Stimulated activated naive CD8-positive, alpha-beta T cell treated with anti-CD3 and anti-CD28 coated beads, Interleukin-15, Interleukin-2, amounts not matched to agents 100 ng/mL and 50 ng/mL, for 24 hours (primary cell): Measurements from ENCODE around the gene IFI6.
A peak's percentile ranks its signal among the peaks of the same experiment; 100 is the strongest.
"Not testable (repeated sequence)": the region's sequence is repeated elsewhere in the genome, so short reads cannot be mapped to it uniquely, and the experiment has no call there.

Source experiments
- H3K27ac Mint-ChIP-seq: one replicate; pipeline ENCODE4 v1.8.0; 2021; ENCODE audit warnings: mild to moderate bottlenecking, mixed read lengths
- H3K27me3 Mint-ChIP-seq: one replicate; pipeline ENCODE4 v1.8.0; 2021; ENCODE audit warnings: mixed read lengths
- H3K36me3 Mint-ChIP-seq: one replicate; pipeline ENCODE4 v1.8.0; 2021; ENCODE audit warnings: low read depth, mixed read lengths
- H3K4me1 Mint-ChIP-seq: one replicate; pipeline ENCODE4 v1.8.0; 2021; ENCODE audit warnings: low read depth, mixed read lengths
- H3K4me3 Mint-ChIP-seq: one replicate; pipeline ENCODE4 v1.8.0; 2021; ENCODE audit warnings: mild to moderate bottlenecking, mixed read lengths
- H3K9me3 Mint-ChIP-seq: one replicate; pipeline ENCODE4 v1.8.0; 2021; ENCODE audit warnings: mixed read lengths

Gene IFI6

GRCh38 chr1:27632387-27633297 lies 39.4 kb downstream of the IFI6 start:
- Mint-ChIP-seq H3K27me3 (no peaks in the 10 kb centered on the region), H3K36me3 (peaks cover 3% of the 10 kb centered on the region), H3K4me1 (peaks cover 85% of the 10 kb centered on the region), H3K27ac (peak overlapping the region; percentile 95), H3K4me3 (peak overlapping the region; percentile 72), H3K9me3 (no peaks in the 10 kb centered on the region)

GRCh38 chr1:27630859-27631491 lies 41.0 kb downstream of the IFI6 start:
- Mint-ChIP-seq H3K4me3 (peak overlapping the region; percentile 72), H3K4me1 (peaks cover 80% of the 10 kb centered on the region), H3K9me3 (no peaks in the 10 kb centered on the region), H3K36me3 (peaks cover 3% of the 10 kb centered on the region), H3K27me3 (no peaks in the 10 kb centered on the region), H3K27ac (peak overlapping the region; percentile 95)

- Mint-ChIP-seq H3K27me3 (no peaks in the 10 kb centered on the region), H3K9me3 (no peaks in the 10 kb centered on the region), H3K4me1 (peaks cover 66% of the 10 kb centered on the region), H3K27ac (no peak overlapping the region), H3K4me3 (no peak overlapping the region), H3K36me3 (peaks cover 3% of the 10 kb centered on the region)
These were observed 43.3 kb downstream of the IFI6 start for GRCh38 chr1:27628712-27629111.

GRCh38 chr1:27627733-27628132 lies 44.3 kb downstream of the IFI6 start:
- H3K27ac Mint-ChIP-seq, H3K9me3 Mint-ChIP-seq, H3K36me3 Mint-ChIP-seq, H3K4me3 Mint-ChIP-seq, H3K27me3 Mint-ChIP-seq: not testable (repeated sequence)
- H3K4me1 Mint-ChIP-seq, result peaks cover 65% of the 10 kb centered on the region

- no peaks in the 10 kb centered on the region for H3K9me3 Mint-ChIP-seq
- H3K27me3 Mint-ChIP-seq, result no peaks in the 10 kb centered on the region
- H3K27ac Mint-ChIP-seq, result peak overlapping the region; percentile 77
- peaks cover 59% of the 10 kb centered on the region for H3K4me1 Mint-ChIP-seq
- H3K36me3 Mint-ChIP-seq, result no peaks in the 10 kb centered on the region
- no peak overlapping the region for H3K4me3 Mint-ChIP-seq
These were observed 44.9 kb downstream of the IFI6 start for GRCh38 chr1:27627061-27627460.

GRCh38 chr1:27626031-27626935 lies 45.7 kb downstream of the IFI6 start:
- Mint-ChIP-seq H3K27ac (peak overlapping the region; percentile 57), H3K9me3 (no peaks in the 10 kb centered on the region), H3K36me3 (no peaks in the 10 kb centered on the region), H3K4me3 (peak overlapping the region; percentile 76), H3K27me3 (no peaks in the 10 kb centered on the region), H3K4me1 (peaks cover 53% of the 10 kb centered on the region)

GRCh38 chr1:27624467-27625178 lies 47.4 kb downstream of the IFI6 start:
- Mint-ChIP-seq H3K4me1 (peaks cover 43% of the 10 kb centered on the region), H3K9me3 (no peaks in the 10 kb centered on the region), H3K27me3 (no peaks in the 10 kb centered on the region), H3K36me3 (peaks cover 4% of the 10 kb centered on the region), H3K4me3 (no peak overlapping the region), H3K27ac (no peak overlapping the region)

GRCh38 chr1:27623327-27624212 lies 48.4 kb downstream of the IFI6 start:
- Mint-ChIP-seq H3K4me3 (no peak overlapping the region), H3K27ac (no peak overlapping the region), H3K36me3 (peaks cover 6% of the 10 kb centered on the region), H3K9me3 (no peaks in the 10 kb centered on the region), H3K4me1 (peaks cover 42% of the 10 kb centered on the region), H3K27me3 (no peaks in the 10 kb centered on the region)

- H3K4me3 Mint-ChIP-seq, result no peak overlapping the region
- no peak overlapping the region for H3K27ac Mint-ChIP-seq
- no peaks in the 10 kb centered on the region for H3K9me3 Mint-ChIP-seq
- H3K27me3 Mint-ChIP-seq, result no peaks in the 10 kb centered on the region
- H3K4me1 Mint-ChIP-seq, result peaks cover 47% of the 10 kb centered on the region
- H3K36me3 Mint-ChIP-seq, result peaks cover 8% of the 10 kb centered on the region
These were observed 49.2 kb downstream of the IFI6 start for GRCh38 chr1:27622828-27623227.

GRCh38 chr1:27621051-27621920 lies 50.7 kb downstream of the IFI6 start:
- Mint-ChIP-seq H3K4me1 (peaks cover 55% of the 10 kb centered on the region), H3K4me3 (no peak overlapping the region), H3K36me3 (peaks cover 8% of the 10 kb centered on the region), H3K27me3 (no peaks in the 10 kb centered on the region), H3K9me3 (no peaks in the 10 kb centered on the region), H3K27ac (no peak overlapping the region)

- H3K27ac Mint-ChIP-seq, H3K27me3 Mint-ChIP-seq, H3K4me3 Mint-ChIP-seq, H3K36me3 Mint-ChIP-seq, H3K9me3 Mint-ChIP-seq: not testable (repeated sequence)
- H3K4me1 Mint-ChIP-seq, result peaks cover 52% of the 10 kb centered on the region
These were observed 52.1 kb downstream of the IFI6 start for GRCh38 chr1:27619782-27620438.

- Mint-ChIP-seq H3K4me1 (peaks cover 61% of the 10 kb centered on the region), H3K36me3 (peaks cover 8% of the 10 kb centered on the region), H3K27ac (peak overlapping the region; percentile 85), H3K9me3 (no peaks in the 10 kb centered on the region), H3K4me3 (peak overlapping the region; percentile 61), H3K27me3 (no peaks in the 10 kb centered on the region)
These were observed 53.5 kb downstream of the IFI6 start for GRCh38 chr1:27618341-27619082.
